HepG2 (cell line): ENCODE measurements around the gene ZNF429. TPM values are rescaled to one million over a fixed set of nuclear protein-coding genes. Genes with fewer than 3 reads are reported as not detected.

Experiments
- AKNA ChIP-seq: sonication (generic); formaldehyde crosslinking; IDR thresholded peaks from 2 replicates; pipeline ENCODE4 v1.4.0; 2020; ENCODE audit warnings: missing genetic modification reagents, borderline replicate concordance
- HNRNPL ChIP-seq: fragments of 200-400 bp; formaldehyde crosslinking; IDR thresholded peaks from 2 replicates; pipeline ENCODE4 v1.6.1; 2017; ENCODE audit warnings: mild to moderate bottlenecking, low read depth, low read length
- IRX3 ChIP-seq: sonication (generic); formaldehyde crosslinking; IDR thresholded peaks from 2 replicates; pipeline ENCODE4 v1.8.1; 2023; ENCODE audit warnings: mild to moderate bottlenecking, low read depth, missing genetic modification reagents, borderline replicate concordance
- ONECUT2 ChIP-seq: sonication (generic); formaldehyde crosslinking; IDR thresholded peaks from 2 replicates; pipeline ENCODE4 v1.4.0; 2020; ENCODE audit warnings: missing genetic modification reagents
- SAP130 ChIP-seq: IDR thresholded peaks from 2 replicates; pipeline ENCODE4 v1.6.1; 2016; ENCODE audit warnings: low read depth
- TBL1XR1 ChIP-seq: fragments of 150-350 bp; IDR thresholded peaks from 2 replicates; pipeline ENCODE4 v1.6.1; 2014; ENCODE audit warnings: borderline replicate concordance, low read length; ENCODE audit not compliant: partially characterized antibody
- TEAD3 ChIP-seq: optimal IDR thresholded peaks from 2 replicates; pipeline ENCODE3; 2016; ENCODE audit warnings: borderline replicate concordance
- TOE1 ChIP-seq: sonication (generic); formaldehyde crosslinking; IDR thresholded peaks from 2 replicates; pipeline ENCODE4 v1.4.0; 2020; ENCODE audit warnings: mild to moderate bottlenecking, missing genetic modification reagents
- ZEB1 ChIP-seq: IDR thresholded peaks from 2 replicates; pipeline ENCODE4 v1.6.1; 2012; ENCODE audit warnings: mild to moderate bottlenecking, low read depth, inconsistent platforms; ENCODE audit not compliant: insufficient replicate concordance
- ZNF230 ChIP-seq: sonication (generic); formaldehyde crosslinking; IDR thresholded peaks from 2 replicates; pipeline ENCODE4 v1.4.0; 2020; ENCODE audit warnings: mild to moderate bottlenecking, missing genetic modification reagents
- ZNF326 ChIP-seq: sonication (generic); formaldehyde crosslinking; IDR thresholded peaks from 2 replicates; pipeline ENCODE4 v1.4.0; 2020; ENCODE audit warnings: missing genetic modification reagents, borderline replicate concordance
- ZNF557 ChIP-seq: sonication (generic); formaldehyde crosslinking; IDR thresholded peaks from 2 replicates; pipeline ENCODE4 v1.4.0; 2020; ENCODE audit warnings: missing genetic modification reagents
- ZNF564 ChIP-seq: sonication (generic); formaldehyde crosslinking; IDR thresholded peaks from 2 replicates; pipeline ENCODE4 v1.8.1; 2023; ENCODE audit warnings: mild to moderate bottlenecking, missing genetic modification reagents
- ZNF800 ChIP-seq: sonication (generic); formaldehyde crosslinking; IDR thresholded peaks from 2 replicates; pipeline ENCODE4 v1.4.0; 2020; ENCODE audit warnings: missing genetic modification reagents
- ZNF878 ChIP-seq: sonication (generic); formaldehyde crosslinking; IDR thresholded peaks from 2 replicates; pipeline ENCODE4 v1.8.1; 2023; ENCODE audit warnings: mild to moderate bottlenecking, missing genetic modification reagents, moderate library complexity
- polyA plus RNA-seq, 8 experiments: library from polyadenylated mRNA; depleted of rRNA in 3 of 8; stranded (reverse) in 7 of 8; unstranded in 1 of 8; fragments of >200 nt; fragmentation: Illumina TruSeq in 4 of 8; extraction: Trizol in 4 of 8; gene quantifications; 2 replicates each; pipeline versions ENCODE4 v1.2.1 to v1.2.3, GENCODE V29; 2011 to 2016; ENCODE audit warnings: low read depth in 4 of 8, missing spikeins in 1 of 8, mixed read lengths in 1 of 8; ENCODE audit not compliant: insufficient read depth in 1 of 8
- total RNA-seq, 5 experiments: library from RNA; depleted of rRNA; stranded (reverse); fragments of >200 nt; fragmentation: Illumina TruSeq; extraction: Trizol; gene quantifications; 2 replicates each; pipeline ENCODE4 v1.2.3, GENCODE V29; 2016; ENCODE audit warnings: low read depth in 1 of 5
- TF ChIP-seq, protein P1 (sequence below): sonication (generic); formaldehyde crosslinking; IDR thresholded peaks from 2 replicates; pipeline ENCODE4 v1.4.0; 2020; ENCODE audit warnings: mild to moderate bottlenecking, missing genetic modification reagents
- TF ChIP-seq, protein P2 (sequence below): sonication (generic); formaldehyde crosslinking; IDR thresholded peaks from 2 replicates; pipeline ENCODE4 v1.8.0; 2023; ENCODE audit warnings: mild to moderate bottlenecking, missing genetic modification reagents
- TF ChIP-seq, protein P3 (sequence below): fragments of 450-650 bp; IDR thresholded peaks from 2 replicates; pipeline ENCODE4 v1.6.1; 2016

Gene ZNF429
- total and polyA plus RNA-seq, 2 of the 13 experiments (the other 11 are each of a cell fraction or from before 2014, with no cell fraction given): 3.3 to 3.4 TPM

GRCh38 chr19:21505459-21506451 is at the start of gene ZNF429 (continued):
- no peak for TF ChIP-seq ONECUT2 (CRISPR knock-in tag)
- TF ChIP-seq SAP130 (CRISPR knock-in tag): peak; percentile 57
- TF ChIP-seq ZEB1: no peak
- no peak for TF ChIP-seq ZNF230 (CRISPR knock-in tag)
- TF ChIP-seq ZNF326: no peak
- no peak for TF ChIP-seq TEAD3 (CRISPR knock-in tag)
- no peak for TF ChIP-seq ZNF557 (CRISPR knock-in tag)
- TF ChIP-seq AKNA (CRISPR knock-in tag): no peak
- no peak for TF ChIP-seq ZNF564 (CRISPR knock-in tag)
- no peak for TF ChIP-seq TBL1XR1
- no peak for TF ChIP-seq ZNF800 (CRISPR knock-in tag)
- TF ChIP-seq, protein P1, sequence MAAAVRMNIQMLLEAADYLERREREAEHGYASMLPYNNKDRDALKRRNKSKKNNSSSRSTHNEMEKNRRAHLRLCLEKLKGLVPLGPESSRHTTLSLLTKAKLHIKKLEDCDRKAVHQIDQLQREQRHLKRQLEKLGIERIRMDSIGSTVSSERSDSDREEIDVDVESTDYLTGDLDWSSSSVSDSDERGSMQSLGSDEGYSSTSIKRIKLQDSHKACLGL (CRISPR knock-in tag): no peak
- TF ChIP-seq HNRNPL: no peak
- TF ChIP-seq, protein P2, sequence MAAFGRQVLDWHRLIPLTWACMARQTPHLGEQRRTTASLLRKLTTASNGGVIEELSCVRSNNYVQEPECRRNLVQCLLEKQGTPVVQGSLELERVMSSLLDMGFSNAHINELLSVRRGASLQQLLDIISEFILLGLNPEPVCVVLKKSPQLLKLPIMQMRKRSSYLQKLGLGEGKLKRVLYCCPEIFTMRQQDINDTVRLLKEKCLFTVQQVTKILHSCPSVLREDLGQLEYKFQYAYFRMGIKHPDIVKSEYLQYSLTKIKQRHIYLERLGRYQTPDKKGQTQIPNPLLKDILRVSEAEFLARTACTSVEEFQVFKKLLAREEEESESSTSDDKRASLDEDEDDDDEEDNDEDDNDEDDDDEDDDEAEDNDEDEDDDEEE (CRISPR knock-in tag): no peak
- no peak for TF ChIP-seq ZNF878 (CRISPR knock-in tag)
- TF ChIP-seq, protein P3, sequence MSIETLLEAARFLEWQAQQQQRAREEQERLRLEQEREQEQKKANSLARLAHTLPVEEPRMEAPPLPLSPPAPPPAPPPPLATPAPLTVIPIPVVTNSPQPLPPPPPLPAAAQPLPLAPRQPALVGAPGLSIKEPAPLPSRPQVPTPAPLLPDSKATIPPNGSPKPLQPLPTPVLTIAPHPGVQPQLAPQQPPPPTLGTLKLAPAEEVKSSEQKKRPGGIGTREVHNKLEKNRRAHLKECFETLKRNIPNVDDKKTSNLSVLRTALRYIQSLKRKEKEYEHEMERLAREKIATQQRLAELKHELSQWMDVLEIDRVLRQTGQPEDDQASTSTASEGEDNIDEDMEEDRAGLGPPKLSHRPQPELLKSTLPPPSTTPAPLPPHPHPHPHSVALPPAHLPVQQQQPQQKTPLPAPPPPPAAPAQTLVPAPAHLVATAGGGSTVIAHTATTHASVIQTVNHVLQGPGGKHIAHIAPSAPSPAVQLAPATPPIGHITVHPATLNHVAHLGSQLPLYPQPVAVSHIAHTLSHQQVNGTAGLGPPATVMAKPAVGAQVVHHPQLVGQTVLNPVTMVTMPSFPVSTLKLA: no peak
- TF ChIP-seq TOE1 (CRISPR knock-in tag): no peak
- TF ChIP-seq IRX3 (CRISPR knock-in tag): no peak
